HG02970 (cell line): Measurements from ENCODE around the gene H2BK1.

Experiments
- ATAC-seq: cut with Tn5 transposase; IDR thresholded peaks from one replicate; pipeline ENCODE4 v1.9.1; 2021; ENCODE audit warnings: mild to moderate bottlenecking, moderate library complexity, moderate number of reproducible peaks; ENCODE audit not compliant: unreplicated experiment, low FRiP score

Gene H2BK1

GRCh38 chr7:151207804-151208203 is 2.5 kb downstream of the H2BK1 start:
- no peak for ATAC-seq

- no peak for ATAC-seq
Observed at GRCh38 chr7:151207315-151207714, 3.0 kb downstream of the H2BK1 start.

GRCh38 chr7:151206914-151207313 is 3.4 kb downstream of the H2BK1 start:
- ATAC-seq = no peak

- no peak for ATAC-seq
Observed at GRCh38 chr7:151205730-151206129, 4.6 kb downstream of the H2BK1 start.

GRCh38 chr7:151204383-151205032 is 5.8 kb downstream of the H2BK1 start:
- no peak for ATAC-seq

GRCh38 chr7:151202836-151203235 is 7.5 kb downstream of the H2BK1 start:
- no peak for ATAC-seq

- no peak for ATAC-seq
Observed at GRCh38 chr7:151201751-151202150, 8.5 kb downstream of the H2BK1 start.

GRCh38 chr7:151201344-151201743 is 8.9 kb downstream of the H2BK1 start:
- ATAC-seq = no peak

- no peak for ATAC-seq
Observed at GRCh38 chr7:151198945-151199848, 11.1 kb downstream of the H2BK1 start.

GRCh38 chr7:151197932-151198331 is 12.4 kb downstream of the H2BK1 start:
- ATAC-seq = no peak

- ATAC-seq = no peak
Observed at GRCh38 chr7:151195616-151196450, 14.5 kb downstream of the H2BK1 start.

GRCh38 chr7:151194188-151194587 is 16.1 kb downstream of the H2BK1 start:
- ATAC-seq = no peak

- ATAC-seq = no peak
Observed at GRCh38 chr7:151193203-151193978, 16.9 kb downstream of the H2BK1 start.

- ATAC-seq = no peak
Observed at GRCh38 chr7:151192002-151192539, 18.2 kb downstream of the H2BK1 start.

- ATAC-seq = no peak
Observed at GRCh38 chr7:151191544-151191943, 18.7 kb downstream of the H2BK1 start.

GRCh38 chr7:151189038-151189437 is 21.2 kb downstream of the H2BK1 start:
- ATAC-seq = no peak

- no peak for ATAC-seq
Observed at GRCh38 chr7:151188252-151188542, 22.1 kb downstream of the H2BK1 start.

GRCh38 chr7:151187409-151188251 is 22.7 kb downstream of the H2BK1 start:
- ATAC-seq = no peak
